Activated CD4-positive, alpha-beta T cell treated with anti-CD3 and anti-CD28 coated beads, Interleukin-2, Interleukin-6, amounts not matched to agents 100 ng/mL and 50 ng/mL, durations not matched to agents 16 hours and 8 hours (primary cell): ENCODE data around the gene TLE5.
"Not testable (repeated sequence)": the region's sequence is repeated elsewhere in the genome, so short reads cannot be mapped to it uniquely, and the experiment has no call there.

Experiments used
- DNase-seq: peaks from one replicate; pipeline ENCODE4 v3.0.0-alpha.2; 2020

Gene TLE5

DNA sequence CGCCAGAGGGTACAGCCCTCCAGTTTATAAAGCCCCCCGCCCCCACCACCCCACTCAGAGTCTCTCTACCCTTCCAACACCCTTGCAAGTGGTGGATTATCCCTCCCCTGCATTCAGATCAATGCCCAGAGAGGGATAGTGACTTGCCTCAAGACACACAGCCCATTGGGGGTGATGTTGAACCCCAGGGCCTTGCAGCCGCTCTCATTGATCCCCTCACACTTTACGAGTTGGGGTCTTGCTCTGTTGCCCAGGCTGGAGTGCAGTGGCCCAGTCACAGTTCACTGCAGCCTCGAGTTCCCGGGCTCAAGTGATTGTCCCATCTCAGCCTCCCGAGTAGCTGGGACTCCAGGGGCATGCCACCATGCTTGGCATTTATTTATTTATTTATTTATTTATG, 44.4 kb downstream of the TLE5 start:
- no peak for DNase-seq

DNA sequence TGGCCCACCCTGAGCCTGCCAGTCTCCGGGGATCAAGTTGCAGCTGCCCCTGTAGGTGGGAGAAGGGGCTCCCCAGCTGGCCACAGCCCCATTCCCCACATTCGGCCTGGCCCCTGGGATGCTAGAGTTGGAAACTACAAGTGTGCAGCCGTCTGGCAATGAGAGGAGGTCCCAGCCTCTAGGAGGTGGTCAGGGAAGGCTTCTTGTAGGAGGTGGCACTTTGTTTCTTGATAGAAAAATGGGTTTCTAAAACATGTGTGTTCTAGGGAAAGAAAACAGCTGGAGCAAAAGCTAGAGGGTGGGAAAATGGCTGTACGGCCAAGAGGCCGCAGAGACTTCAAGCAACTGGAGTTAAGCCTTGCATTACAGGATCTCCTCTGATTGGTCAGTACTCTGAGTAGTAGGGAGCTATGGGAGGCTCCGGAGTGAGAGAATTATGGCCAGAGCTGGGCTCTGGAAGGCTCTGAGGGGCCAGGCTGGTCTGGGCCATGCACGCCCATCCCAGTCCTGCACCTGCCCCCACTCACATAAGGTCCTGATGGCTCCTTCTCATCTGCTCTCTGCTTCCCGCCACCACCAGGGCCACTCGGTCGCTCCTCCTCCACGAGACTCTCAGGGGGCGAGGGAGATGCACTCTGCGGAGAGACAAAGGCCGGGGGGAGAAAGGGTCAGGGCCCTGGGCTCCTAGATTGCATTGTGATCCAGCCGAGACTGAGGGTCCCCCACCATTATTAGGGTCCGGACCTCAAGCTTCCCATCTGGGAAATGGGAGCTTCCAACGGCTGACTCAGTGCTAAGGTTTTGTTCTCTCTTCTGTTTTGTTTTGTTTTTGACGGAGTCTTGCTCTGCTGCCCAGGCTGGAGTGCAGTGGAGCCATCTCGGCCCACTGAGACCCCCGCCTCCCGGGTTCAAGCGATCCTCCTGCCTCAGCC, 46.9 kb downstream of the TLE5 start:
- no peak for DNase-seq

DNA sequence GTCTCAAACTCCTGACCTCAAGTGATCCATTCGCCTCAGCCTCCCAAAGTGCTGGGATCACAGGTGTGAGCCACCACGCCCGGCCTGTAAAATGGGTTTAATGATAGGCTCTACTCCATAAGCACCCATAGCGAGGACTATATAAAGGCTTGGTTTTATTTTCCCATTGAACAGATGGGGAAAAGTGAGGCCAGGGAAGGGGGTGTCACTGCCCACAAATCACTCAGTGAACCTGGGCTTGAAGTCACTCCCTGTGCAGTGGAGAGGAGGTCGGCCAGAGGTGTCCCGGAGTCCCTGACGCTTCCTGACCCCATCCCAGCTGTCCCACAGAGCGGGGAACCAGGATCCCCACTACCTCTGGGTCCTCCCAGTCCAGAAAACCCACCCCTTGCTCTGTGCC, 48.2 kb downstream of the TLE5 start:
- no peak for DNase-seq

DNA sequence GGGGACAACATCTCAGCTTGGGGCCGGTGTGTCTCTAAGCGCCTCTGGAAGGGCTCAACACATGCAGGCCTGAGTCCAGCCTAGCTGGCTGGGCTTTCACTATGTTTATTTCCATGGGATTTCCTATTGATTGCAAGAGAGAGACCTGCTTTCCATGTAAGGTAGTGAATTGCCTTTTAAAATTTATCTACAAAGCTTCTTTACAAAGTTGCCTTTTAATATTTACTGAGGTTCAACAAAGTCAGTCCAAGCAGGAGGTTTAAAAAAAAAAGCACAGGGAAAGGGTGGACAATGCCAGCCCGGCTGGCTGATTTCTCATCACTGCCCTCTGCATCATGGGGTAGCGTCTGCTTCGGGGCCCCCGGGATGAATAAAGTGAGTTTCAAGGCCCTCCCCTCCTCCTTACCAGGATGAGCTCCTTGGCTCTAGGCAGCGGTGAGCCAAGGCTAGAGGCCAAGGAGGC, 49.0 kb downstream of the TLE5 start:
- DNase-seq: no peak

DNA sequence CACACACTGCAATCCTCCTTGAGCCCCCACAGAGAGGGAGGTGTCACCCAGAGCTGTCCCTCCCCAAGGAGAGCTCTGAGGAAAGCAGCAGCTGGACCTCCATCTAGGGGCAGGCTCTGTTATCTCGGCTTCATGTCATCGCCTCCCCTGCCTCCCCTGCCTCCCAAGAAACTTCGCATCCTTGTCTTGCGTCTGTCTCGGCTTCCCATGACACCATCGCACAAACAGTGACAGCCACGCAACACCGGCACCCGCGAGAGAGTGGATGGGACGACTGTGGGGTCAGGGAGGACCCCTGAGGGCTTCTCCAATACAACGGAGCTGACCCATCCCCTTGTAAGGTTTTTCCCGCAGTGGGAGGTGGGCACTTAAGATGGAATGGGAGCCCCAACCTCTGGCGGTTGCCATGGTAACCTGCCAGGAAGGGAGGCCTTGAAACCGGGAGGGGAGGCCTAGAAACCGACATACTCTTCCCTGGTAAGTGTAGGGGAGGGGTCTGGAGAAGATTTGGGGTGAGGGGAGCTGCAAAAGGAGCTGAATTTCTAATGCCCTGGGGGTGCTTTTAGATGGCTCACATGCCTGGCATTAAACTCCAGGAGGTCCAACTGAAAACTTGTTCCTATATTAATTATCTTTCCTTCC, 49.6 kb downstream of the TLE5 start:
- DNase-seq: no peak

DNA sequence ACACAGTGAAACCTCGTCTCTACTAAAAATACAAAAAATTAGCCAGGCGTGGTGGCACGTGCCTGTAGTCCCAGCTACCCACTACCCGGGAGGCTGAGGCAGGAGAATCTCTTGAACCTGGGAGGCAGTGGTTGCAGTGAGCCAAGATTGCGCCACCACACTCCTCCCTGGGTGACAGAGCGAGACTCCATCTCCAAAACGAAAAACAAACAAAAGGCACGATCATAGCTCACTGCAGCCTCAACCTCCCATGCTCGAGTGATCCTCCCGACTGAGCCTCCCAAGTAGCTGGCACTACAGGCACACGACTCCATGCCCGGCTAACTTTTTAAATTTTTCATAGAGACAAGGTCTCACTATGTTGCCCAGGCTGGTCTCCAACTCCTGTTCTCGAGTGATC, 50.2 kb downstream of the TLE5 start:
- not testable (repeated sequence) for DNase-seq

DNA sequence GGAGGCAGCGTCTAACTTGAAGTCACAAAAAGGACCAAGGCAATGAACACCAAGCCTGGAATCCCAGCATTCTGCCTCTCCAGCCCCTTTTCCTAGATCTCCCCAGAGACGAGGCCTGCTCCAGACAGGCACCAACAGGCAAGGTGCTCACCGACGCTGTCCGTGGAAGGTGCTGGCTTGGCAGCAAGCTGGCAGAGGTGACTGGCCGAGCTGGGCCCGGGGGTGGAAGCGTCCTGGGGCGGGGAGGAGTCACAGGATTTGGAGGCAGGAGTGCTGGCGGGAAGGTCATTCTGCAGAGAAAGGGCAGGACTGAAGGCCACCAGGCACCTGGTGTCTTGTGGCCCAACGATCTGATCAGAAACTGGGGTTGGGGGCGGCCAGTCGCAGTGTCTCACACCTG, 51.4 kb downstream of the TLE5 start:
- no peak for DNase-seq

DNA sequence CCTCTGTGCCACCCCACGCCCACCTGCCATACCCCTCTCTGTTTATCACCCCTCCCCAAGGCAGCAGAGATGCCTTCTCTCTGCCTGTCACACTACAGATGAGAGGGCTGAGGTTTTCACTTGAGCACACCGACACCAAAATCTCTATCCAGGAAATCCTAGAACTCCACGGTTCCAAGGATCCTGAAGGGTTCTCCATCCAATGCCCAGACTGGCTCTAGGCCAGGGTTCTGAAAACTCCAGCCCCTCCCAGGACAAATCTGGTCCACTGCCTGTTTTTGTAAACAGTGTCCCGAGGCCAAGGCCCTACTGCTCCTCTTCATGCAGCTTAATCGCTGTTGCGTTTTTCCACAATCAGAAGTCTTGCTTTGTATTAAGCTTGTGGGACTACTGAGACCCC, 53.3 kb downstream of the TLE5 start:
- no peak for DNase-seq

DNA sequence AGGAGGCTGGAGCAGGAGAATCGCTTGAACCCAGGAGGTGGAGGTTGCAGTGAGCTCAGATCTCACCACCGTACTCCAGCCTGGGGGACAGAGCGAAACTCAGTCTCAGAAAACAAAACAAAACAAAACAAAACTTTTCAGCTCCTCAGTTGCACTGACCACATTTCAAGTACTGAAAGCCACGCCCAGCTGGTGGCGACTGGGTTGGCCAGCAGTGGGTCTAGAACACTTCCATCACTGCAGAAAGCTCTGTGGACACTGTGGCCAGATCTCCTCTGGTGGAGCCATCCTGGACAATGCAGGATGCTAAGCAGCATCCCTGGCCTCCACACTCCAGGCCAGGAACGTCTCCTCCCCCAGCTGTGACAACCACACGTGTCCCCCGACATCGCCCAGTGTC, 54.3 kb downstream of the TLE5 start:
- DNase-seq: no peak

DNA sequence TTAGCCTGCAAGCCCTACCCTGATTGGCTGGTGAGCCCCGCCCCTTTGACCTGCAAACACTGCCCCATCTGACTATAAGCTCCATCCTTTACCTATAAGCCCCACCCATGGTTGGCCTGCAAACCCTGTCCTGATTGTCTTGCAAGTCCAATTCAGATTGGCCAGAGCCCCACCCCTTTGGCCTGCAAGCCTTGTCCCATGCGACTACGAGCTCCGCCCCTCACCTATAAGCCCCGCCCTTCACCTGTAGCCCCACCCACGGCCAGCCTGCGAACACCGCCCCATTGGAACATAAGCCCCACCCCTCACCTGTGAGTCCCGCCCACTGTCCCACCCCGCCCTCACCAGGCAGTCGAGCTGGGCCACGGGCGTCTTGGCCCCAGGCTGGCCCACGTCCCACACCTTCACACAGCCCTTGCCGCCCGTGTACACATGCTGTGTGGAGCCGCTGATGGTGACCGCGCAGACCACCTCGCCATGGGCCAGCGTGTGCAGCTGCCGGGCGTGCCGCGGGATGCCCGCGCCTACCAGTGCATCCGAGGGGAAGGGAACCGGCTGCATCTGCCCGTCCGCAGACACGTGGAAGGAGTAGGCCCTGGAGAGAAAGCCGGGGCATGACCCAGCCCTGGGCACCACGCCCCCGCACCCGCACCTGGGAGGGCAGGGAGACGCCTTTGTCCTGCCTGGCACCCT, 56.1 kb downstream of the TLE5 start:
- DNase-seq: peak; percentile 15

DNA sequence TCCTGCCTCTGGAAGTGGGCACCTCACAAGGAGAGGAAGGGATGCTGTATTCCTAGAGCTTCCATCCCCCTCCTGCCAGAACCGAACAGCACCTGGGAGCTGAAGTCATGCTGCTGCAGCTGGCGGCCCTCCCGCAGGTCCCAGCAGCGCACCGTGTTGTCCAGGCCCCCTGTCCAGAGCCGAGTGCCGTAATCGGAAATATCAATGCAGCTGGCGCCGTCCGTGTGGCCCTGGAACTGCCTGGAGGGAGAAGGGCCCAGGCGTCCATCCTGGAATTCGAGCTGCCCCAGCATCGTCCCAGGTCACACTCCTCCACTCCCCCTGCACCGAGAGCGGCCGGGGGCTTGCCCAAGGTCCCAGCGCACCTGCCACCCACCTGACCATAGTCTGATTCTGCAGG, 57.0 kb downstream of the TLE5 start:
- DNase-seq: no peak

DNA sequence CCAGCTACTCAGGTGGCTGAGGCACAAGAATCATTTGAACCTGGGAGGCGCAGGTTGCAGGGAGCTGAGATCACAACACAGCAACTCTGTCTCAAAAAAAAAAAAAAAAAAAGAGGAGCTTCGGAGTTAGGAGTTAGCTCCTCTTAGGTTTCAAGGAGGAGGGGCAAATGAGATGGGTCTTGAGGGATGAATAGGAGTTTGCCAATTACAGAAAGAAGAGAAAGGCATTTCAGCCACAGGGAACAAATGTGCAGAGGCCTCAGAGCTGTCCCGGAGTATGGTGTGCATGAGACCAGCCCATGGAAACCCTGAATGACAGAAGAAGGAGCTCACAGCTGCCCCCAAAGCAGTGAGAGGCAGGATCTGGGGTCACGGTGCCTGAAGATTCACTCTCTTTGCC, 57.8 kb downstream of the TLE5 start:
- no peak for DNase-seq

DNA sequence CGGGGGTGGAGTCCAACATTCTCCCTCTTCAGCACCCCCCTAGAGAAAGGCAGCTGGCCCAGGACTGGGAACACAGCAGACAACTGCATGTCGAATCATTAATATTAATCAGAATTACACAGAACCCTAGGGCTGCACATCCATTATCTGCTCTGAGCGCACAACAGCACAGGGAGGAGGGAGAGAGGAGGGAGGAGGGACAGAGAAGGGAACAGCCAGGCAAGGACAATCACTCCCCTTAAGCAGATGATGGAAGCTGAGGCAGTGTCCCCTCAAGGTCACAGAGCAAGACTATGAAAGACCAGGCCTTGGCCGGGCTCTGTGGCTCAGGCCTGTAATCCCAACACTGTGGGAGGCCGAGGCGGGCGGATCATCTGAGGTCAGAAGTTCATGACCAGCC, 59.2 kb downstream of the TLE5 start:
- DNase-seq: no peak
